ENCODE data around the gene VPS54. TPM values are rescaled to one million over a fixed set of nuclear protein-coding genes. Genes with fewer than 3 reads are reported as not detected.

The VPS54 gene
- total RNA-seq, 4 donors from 2014 or later = 4.1 to 27.6 (median 18.6) TPM

DNA sequence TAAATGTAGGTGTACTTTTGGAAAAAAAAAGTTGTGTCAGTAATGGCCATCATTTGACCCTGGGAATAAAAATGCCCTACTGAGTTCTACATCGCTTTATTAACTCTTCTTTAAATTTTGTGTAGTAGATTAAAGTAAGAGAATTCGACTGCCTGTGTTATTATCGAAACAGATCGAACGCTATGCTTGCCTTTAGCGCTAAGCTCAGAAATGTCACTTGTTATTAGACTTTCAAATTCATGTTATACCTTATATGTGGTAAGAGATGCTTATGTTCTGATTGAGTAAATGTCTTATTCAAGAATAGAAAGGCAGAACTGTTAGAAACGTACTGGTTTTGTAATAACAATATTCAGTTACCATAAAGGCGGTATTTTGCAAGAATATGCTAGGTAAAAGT lies 176.1 kb downstream of the VPS54 start:
- no peaks in the 10 kb centered on the region for H3K36me3 ChIP-seq
- H3K27me3 ChIP-seq = no peaks in the 10 kb centered on the region
- H3K4me1 ChIP-seq = peaks cover 6 to 53% (median 38%) of the 10 kb centered on the region in 4 donors
- in situ Hi-C loops (cut with MboI; ENCODE audit: low pct_ligation_motif_present in 1 of 4, low pct_unique_long_range_greater_than_20kb in 1 of 4, low sequenced_read_pairs in 3 of 4) = no loop called here
- TF ChIP-seq POLR2AphosphoS5 (IDR thresholded peaks at IDR 0.05) = no peak
- no peak for TF ChIP-seq EP300 (IDR thresholded peaks at IDR 0.05; ENCODE audit: low read depth)
- TF ChIP-seq, protein P1, sequence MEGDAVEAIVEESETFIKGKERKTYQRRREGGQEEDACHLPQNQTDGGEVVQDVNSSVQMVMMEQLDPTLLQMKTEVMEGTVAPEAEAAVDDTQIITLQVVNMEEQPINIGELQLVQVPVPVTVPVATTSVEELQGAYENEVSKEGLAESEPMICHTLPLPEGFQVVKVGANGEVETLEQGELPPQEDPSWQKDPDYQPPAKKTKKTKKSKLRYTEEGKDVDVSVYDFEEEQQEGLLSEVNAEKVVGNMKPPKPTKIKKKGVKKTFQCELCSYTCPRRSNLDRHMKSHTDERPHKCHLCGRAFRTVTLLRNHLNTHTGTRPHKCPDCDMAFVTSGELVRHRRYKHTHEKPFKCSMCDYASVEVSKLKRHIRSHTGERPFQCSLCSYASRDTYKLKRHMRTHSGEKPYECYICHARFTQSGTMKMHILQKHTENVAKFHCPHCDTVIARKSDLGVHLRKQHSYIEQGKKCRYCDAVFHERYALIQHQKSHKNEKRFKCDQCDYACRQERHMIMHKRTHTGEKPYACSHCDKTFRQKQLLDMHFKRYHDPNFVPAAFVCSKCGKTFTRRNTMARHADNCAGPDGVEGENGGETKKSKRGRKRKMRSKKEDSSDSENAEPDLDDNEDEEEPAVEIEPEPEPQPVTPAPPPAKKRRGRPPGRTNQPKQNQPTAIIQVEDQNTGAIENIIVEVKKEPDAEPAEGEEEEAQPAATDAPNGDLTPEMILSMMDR (IDR thresholded peaks at IDR 0.05) = no peak
- TF ChIP-seq POLR2A (IDR thresholded peaks at IDR 0.05) = no peak
- H3K4me3 ChIP-seq = peak overlapping the region in 3 of 4 donors; percentile 58 to 84 (median 74)
- no peak for DNase-seq
- 78 to 81% methylated on average over 8 of the region's 8 CpGs for WGBS, 2 donors (ENCODE audit: low coverage in 1 of 2)
- peak overlapping the region; percentile 94 to 98 (median 97) for H3K27ac ChIP-seq
- H3K9me3 ChIP-seq = no peaks in the 10 kb centered on the region
- intact Hi-C loops (cut with DNase I; ENCODE audit: low total_unique reads) = no loop called here

GRCh38 chr2:63842149-63843061 lies 176.8 kb downstream of the VPS54 start:
- H3K4me3 ChIP-seq = peak overlapping the region; percentile 58 to 84 (median 78)
- intact Hi-C loops (cut with DNase I; ENCODE audit: low total_unique reads) = no loop called here
- peaks cover 6 to 56% (median 38%) of the 10 kb centered on the region in 4 donors for H3K4me1 ChIP-seq
- H3K36me3 ChIP-seq = no peaks in the 10 kb centered on the region
- in situ Hi-C loops (cut with MboI; ENCODE audit: low pct_ligation_motif_present in 1 of 4, low pct_unique_long_range_greater_than_20kb in 1 of 4, low sequenced_read_pairs in 3 of 4) = no loop called here
- H3K9me3 ChIP-seq = no peaks in the 10 kb centered on the region
- peak; percentile 79 to 89 (median 86) for TF ChIP-seq POLR2AphosphoS5 (IDR thresholded peaks at IDR 0.05)
- TF ChIP-seq, protein P1 (IDR thresholded peaks at IDR 0.05) = peak in 1 of 5 experiments; percentile 26
- no peak for TF ChIP-seq EP300 (IDR thresholded peaks at IDR 0.05; ENCODE audit: low read depth)
- peak; percentile 64 for TF ChIP-seq POLR2A (IDR thresholded peaks at IDR 0.05)
- peak overlapping the region; percentile 94 to 98 (median 97) for H3K27ac ChIP-seq
- 3 to 7% methylated on average over 16 to 24 of the region's 24 CpGs for WGBS, 2 donors (ENCODE audit: low coverage in 1 of 2)
- H3K27me3 ChIP-seq = no peaks in the 10 kb centered on the region
- peak; percentile 60 for DNase-seq

Small RNA genes within 50 kb of the gene (small RNA-seq; reads per million reads assigned to genes)
- 0 reads per million in 4 donors for gene RF01293

Other genes starting within 250 kb of the VPS54 start
- 100 to 1,000 TPM in 3 of 4 donors, 10 to 100 TPM in 1; 62.3 to 352 (median 235) TPM for gene UGP2, start 177.5 kb downstream of the VPS54 start, total RNA-seq
- 100 to 1,000 TPM in 1 of 4 donors, 10 to 100 TPM in 3; 20.6 to 818 (median 41.3) TPM for gene PELI1, start 125.0 kb upstream of the VPS54 start, total RNA-seq